Neural progenitor cell (in vitro differentiated cells): ENCODE data around the gene TRPM2.

Experiments
- CTCF ChIP-seq: fragments of 200-600 bp; sonication (generic); IDR thresholded peaks from 2 replicates; pipeline ENCODE4 v1.5.1; 2017; ENCODE audit warnings: antibody characterized with exemption, mild to moderate bottlenecking
- EZH2 ChIP-seq: fragments of 200-600 bp; sonication (generic); IDR thresholded peaks from 2 replicates; pipeline ENCODE4 v1.6.1; 2017; ENCODE audit warnings: antibody characterized with exemption, mild to moderate bottlenecking, moderate library complexity

GRCh38 chr21:44425307-44425894 is 72.0 kb downstream of the TRPM2 start:
- TF ChIP-seq EZH2 (no peak), CTCF (no peak)
